Stimulated activated CD4-positive, alpha-beta T cell treated with anti-CD3 and anti-CD28 coated beads, Interleukin-2, amount 100 ng/mL, for 24 hours (primary cell): ENCODE results near the gene MRPL2.

ENCODE experiments used
- DNase-seq, 2 donors: peaks; one replicate each; pipeline ENCODE4 v3.0.0-alpha.2; 2020

Gene MRPL2

GRCh38 chr6:43016943-43017334, 42.3 kb downstream of the MRPL2 start:
- DNase-seq, result no peak

- no peak for DNase-seq
Observed at GRCh38 chr6:43016176-43016942, 42.9 kb downstream of the MRPL2 start.

DNA sequence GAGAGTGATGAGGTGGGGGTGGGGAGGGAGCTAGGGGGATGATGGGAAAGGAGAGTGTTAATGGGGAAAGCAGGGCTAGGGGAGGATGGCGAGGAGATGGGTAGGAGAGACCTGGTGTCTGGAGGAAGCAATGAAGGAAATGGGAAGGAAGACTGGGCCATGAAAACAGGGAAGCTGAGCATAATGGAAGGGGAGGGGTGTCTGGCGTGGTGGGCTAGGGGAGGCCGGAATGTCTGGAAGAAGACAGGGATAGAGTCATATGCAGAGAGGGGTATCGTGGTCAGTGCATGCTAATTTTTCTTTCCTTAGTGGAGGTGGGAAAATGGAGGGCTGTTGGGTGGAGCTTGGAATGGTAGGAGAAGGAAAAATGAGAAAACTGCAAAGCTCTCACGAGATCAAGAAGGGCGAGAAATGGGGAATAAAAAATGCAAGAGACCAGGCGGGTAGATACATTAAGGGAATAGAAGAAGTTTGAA, 44.8 kb downstream of the MRPL2 start:
- no peak for DNase-seq

GRCh38 chr6:43013843-43014433, 45.3 kb downstream of the MRPL2 start, which contains the start of the genes KLHDC3 and MEA1:
TSS of gene KLHDC3 (plus strand) at chr6:43014249. CDS start at chr6:43017193, 2,944 bp downstream.
TSS of gene MEA1 (minus strand) at chr6:43013946. CDS start at chr6:43013813, 133 bp downstream.
- peak; percentile 99 for DNase-seq

DNA sequence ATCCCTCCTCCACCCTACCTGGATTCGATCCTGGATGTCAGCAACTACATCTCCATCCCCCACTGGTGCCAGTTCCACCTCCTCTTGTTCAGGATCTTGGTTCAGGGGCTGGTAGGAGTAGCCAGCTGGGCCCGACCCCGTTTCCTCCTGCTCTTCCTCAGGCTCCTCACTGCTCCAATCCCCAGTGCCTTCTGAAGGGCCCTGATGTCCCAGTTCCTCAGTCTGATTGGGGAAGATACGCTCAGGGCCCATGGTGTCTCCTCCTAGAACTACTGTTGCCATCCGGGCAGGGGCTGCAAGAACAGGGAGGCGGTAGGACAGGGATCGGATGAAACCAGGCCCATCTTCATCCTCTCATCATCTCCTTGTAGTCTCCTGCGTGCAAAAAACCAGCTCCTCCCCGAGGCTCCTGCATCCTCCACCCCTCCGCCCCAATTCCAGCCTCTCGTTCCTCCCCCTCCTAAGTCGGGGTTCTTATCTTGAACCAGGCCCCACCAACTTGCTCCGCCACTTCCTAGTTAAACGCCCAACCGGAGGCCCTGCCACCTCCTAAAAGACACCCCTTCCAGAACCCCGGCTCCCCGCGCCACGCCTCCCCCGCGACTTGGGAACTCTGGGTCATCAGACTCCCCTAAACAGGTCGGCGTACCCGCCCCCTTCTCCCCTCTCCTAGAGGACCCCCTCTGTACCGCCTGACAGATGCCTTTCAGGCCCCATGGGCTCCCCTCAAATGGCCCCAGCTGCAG, 46.0 kb downstream of the MRPL2 start:
- DNase-seq, result no peak

GRCh38 chr6:43012364-43012763, 46.9 kb downstream of the MRPL2 start:
- no peak for DNase-seq

DNA sequence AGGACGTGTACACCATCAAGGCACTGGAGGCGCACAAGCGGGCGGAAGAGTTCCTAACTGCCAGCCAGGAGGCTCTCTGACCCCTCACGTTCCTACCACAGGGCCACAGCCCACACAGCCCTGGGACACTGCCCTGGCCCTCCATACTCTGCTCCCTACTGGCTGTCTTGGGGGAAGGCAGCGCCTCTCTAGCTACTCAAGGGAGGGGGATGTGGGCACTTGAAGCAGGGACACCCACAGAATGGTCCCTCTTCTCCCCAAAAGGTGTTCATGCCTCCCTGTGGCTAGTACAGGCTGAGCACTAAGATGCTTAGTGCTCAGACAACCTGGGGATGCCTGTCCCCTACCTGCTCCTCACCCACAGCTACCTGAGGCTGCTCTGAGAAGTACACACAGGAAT, 48.0 kb downstream of the MRPL2 start:
- DNase-seq, result no peak

GRCh38 chr6:43009124-43009523, 50.1 kb downstream of the MRPL2 start:
- DNase-seq, result peak; percentile 39 to 41

- DNase-seq, result no peak
Observed at GRCh38 chr6:43007126-43007525, 52.1 kb downstream of the MRPL2 start.

DNA sequence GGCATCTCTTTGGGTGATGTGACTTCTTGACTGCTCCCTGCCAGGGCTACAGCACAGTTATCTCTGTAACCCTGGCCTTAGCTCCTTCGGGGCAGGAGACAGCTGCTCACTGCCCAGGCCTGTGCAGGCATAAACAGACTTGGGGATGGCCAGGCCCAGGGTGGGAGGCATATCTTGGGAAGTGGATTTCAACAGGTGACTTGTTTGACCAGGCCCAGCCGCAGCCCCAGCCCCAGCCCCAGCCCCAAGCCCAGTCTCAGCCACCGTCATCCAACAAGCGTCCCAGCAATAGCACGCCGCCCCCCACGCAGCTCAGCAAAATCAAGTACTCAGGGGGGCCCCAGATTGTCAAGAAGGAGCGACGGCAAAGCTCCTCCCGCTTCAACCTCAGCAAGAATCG, 53.0 kb downstream of the MRPL2 start:
- DNase-seq, result no peak

- DNase-seq, result no peak
Observed at GRCh38 chr6:43005844-43006243, 53.4 kb downstream of the MRPL2 start.
